ENCODE data around the gene CIPC.

- TF ChIP-seq, protein P1, sequence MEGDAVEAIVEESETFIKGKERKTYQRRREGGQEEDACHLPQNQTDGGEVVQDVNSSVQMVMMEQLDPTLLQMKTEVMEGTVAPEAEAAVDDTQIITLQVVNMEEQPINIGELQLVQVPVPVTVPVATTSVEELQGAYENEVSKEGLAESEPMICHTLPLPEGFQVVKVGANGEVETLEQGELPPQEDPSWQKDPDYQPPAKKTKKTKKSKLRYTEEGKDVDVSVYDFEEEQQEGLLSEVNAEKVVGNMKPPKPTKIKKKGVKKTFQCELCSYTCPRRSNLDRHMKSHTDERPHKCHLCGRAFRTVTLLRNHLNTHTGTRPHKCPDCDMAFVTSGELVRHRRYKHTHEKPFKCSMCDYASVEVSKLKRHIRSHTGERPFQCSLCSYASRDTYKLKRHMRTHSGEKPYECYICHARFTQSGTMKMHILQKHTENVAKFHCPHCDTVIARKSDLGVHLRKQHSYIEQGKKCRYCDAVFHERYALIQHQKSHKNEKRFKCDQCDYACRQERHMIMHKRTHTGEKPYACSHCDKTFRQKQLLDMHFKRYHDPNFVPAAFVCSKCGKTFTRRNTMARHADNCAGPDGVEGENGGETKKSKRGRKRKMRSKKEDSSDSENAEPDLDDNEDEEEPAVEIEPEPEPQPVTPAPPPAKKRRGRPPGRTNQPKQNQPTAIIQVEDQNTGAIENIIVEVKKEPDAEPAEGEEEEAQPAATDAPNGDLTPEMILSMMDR (IDR thresholded peaks at IDR 0.05; ENCODE audit: poor library complexity, severe bottlenecking): no peak
- TF ChIP-seq POLR2AphosphoS5 (IDR thresholded peaks at IDR 0.05) (no peak), MXI1 (conservative IDR thresholded peaks at IDR 0.05; ENCODE audit: poor library complexity, severe bottlenecking) (no peak), TAF1 (IDR thresholded peaks at IDR 0.05; ENCODE audit: low read depth) (no peak), EZH2 (IDR thresholded peaks at IDR 0.05; ENCODE audit: borderline replicate concordance, insufficient read depth, low read length, poor library complexity, severe bottlenecking) (no peak), EP300 (conservative IDR thresholded peaks at IDR 0.05; ENCODE audit: poor library complexity, severe bottlenecking) (no peak)
- TF ChIP-seq, protein P2, sequence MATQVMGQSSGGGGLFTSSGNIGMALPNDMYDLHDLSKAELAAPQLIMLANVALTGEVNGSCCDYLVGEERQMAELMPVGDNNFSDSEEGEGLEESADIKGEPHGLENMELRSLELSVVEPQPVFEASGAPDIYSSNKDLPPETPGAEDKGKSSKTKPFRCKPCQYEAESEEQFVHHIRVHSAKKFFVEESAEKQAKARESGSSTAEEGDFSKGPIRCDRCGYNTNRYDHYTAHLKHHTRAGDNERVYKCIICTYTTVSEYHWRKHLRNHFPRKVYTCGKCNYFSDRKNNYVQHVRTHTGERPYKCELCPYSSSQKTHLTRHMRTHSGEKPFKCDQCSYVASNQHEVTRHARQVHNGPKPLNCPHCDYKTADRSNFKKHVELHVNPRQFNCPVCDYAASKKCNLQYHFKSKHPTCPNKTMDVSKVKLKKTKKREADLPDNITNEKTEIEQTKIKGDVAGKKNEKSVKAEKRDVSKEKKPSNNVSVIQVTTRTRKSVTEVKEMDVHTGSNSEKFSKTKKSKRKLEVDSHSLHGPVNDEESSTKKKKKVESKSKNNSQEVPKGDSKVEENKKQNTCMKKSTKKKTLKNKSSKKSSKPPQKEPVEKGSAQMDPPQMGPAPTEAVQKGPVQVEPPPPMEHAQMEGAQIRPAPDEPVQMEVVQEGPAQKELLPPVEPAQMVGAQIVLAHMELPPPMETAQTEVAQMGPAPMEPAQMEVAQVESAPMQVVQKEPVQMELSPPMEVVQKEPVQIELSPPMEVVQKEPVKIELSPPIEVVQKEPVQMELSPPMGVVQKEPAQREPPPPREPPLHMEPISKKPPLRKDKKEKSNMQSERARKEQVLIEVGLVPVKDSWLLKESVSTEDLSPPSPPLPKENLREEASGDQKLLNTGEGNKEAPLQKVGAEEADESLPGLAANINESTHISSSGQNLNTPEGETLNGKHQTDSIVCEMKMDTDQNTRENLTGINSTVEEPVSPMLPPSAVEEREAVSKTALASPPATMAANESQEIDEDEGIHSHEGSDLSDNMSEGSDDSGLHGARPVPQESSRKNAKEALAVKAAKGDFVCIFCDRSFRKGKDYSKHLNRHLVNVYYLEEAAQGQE (IDR thresholded peaks at IDR 0.05; ENCODE audit: borderline replicate concordance): no peak
Observed at GRCh38 chr14:77059276-77059915, 38.7 kb upstream of the CIPC start.

Measured in neural cell (in vitro differentiated cells).